ENCODE data around the gene KDM2A. TPM values are rescaled to one million over a fixed set of nuclear protein-coding genes. Genes with fewer than 3 reads are reported as not detected.

KDM2A gene
- total RNA-seq, 3 donors from 2014 or later: 47.0 to 64.1 (median 61.9) TPM

DNA sequence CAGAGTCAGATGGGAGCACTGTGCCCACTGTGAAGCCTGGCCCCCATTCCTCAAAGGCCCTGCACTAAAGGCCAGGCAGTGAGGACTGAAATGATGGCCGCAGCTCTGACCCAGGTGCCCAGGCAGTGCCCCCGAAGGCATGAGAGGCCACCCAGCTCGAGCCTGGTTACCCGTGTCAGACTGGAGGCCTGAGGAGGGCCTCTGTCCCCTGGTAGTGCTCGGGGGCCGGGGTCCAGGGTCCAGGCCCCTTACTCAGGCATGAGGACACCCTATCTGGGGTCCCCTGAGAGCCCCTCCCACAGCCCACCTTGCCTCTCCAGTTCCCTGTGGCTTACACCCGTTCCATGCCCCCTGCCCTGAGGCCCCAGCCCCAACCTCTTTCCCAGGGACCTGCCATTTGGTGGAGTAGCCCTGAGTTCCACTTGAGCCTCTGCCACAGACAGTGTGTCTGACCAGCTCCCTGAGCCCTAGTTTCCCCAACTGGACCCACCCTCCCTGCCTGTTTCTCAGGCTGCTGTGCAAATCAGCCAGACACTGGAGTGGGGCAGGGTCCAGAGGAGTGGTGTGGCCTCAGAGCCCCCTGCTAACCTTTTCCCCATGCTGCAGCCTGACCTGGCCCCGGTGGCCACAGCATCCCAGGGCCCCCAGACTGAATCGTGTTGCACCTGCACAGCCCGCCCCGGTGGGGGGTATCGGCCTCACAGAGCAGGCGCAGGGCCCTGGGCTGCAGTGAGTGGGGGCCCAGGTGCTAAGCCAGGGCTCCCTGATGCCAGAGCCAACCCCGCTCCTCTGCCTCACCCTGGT lies 159.3 kb downstream of the KDM2A start:
- no peak for DNase-seq (ENCODE audit: low spot score in 2 of 2)
- peaks cover 17% of the 10 kb centered on the region for H3K36me3 ChIP-seq
- H3K27ac ChIP-seq: peak overlapping the region; percentile 92 to 98
- H3K27me3 ChIP-seq: no peaks in the 10 kb centered on the region
- H3K4me1 ChIP-seq: peaks cover 35 to 37% of the 10 kb centered on the region in 2 donors
- intact Hi-C loops (cut with DNase I; ENCODE audit: low total_unique reads): no loop called here
- H3K9me3 ChIP-seq: no peaks in the 10 kb centered on the region
- peak overlapping the region in 1 of 3 donors; percentile 67 for H3K4me3 ChIP-seq
- TF ChIP-seq POLR2AphosphoS5 (IDR thresholded peaks at IDR 0.05) (no peak), POLR2A (IDR thresholded peaks at IDR 0.05) (no peak)
- TF ChIP-seq, protein P1, sequence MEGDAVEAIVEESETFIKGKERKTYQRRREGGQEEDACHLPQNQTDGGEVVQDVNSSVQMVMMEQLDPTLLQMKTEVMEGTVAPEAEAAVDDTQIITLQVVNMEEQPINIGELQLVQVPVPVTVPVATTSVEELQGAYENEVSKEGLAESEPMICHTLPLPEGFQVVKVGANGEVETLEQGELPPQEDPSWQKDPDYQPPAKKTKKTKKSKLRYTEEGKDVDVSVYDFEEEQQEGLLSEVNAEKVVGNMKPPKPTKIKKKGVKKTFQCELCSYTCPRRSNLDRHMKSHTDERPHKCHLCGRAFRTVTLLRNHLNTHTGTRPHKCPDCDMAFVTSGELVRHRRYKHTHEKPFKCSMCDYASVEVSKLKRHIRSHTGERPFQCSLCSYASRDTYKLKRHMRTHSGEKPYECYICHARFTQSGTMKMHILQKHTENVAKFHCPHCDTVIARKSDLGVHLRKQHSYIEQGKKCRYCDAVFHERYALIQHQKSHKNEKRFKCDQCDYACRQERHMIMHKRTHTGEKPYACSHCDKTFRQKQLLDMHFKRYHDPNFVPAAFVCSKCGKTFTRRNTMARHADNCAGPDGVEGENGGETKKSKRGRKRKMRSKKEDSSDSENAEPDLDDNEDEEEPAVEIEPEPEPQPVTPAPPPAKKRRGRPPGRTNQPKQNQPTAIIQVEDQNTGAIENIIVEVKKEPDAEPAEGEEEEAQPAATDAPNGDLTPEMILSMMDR (IDR thresholded peaks at IDR 0.05): no peak

DNA sequence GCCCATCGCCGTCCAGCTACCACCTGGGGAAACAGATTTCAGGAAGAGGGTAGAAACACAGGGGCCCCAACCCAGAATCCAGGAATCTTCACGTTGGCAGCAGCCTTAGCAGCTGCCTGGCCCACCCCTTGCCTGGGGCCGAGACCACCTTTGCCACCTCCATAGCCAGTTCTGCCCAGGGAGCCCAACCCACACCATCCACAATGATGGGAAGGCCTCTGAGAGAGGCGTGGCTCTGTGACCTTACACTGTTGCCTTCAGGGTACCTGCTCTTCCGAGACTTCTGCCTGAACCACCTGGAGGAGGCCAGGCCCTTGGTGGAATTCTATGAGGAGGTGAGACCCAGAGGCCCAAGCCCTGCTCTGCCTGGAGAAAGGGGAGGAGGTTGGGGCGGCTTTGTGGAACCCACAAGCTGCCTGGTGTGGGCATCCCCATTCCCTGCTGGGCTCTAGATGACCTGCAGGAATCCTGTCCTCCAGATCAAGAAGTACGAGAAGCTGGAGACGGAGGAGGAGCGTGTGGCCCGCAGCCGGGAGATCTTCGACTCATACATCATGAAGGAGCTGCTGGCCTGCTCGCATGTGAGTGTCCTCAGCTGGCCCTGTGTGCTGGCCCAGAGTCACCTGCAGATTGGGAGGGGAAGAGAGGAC lies 160.0 kb downstream of the KDM2A start:
- Histone ChIP-seq H3K4me1 (peaks cover 32 to 33% of the 10 kb centered on the region in 2 donors), H3K9me3 (no peaks in the 10 kb centered on the region), H3K36me3 (peaks cover 22% of the 10 kb centered on the region), H3K4me3 (no peak overlapping the region), H3K27me3 (no peaks in the 10 kb centered on the region), H3K27ac (peak overlapping the region; percentile 92 to 98)
- intact Hi-C loops (cut with DNase I; ENCODE audit: low total_unique reads): no loop called here
- DNase-seq (ENCODE audit: low spot score in 2 of 2): no peak
- no peak for TF ChIP-seq POLR2AphosphoS5 (IDR thresholded peaks at IDR 0.05)
- no peak for TF ChIP-seq POLR2A (IDR thresholded peaks at IDR 0.05)
- TF ChIP-seq, protein P1 (IDR thresholded peaks at IDR 0.05): no peak

DNA sequence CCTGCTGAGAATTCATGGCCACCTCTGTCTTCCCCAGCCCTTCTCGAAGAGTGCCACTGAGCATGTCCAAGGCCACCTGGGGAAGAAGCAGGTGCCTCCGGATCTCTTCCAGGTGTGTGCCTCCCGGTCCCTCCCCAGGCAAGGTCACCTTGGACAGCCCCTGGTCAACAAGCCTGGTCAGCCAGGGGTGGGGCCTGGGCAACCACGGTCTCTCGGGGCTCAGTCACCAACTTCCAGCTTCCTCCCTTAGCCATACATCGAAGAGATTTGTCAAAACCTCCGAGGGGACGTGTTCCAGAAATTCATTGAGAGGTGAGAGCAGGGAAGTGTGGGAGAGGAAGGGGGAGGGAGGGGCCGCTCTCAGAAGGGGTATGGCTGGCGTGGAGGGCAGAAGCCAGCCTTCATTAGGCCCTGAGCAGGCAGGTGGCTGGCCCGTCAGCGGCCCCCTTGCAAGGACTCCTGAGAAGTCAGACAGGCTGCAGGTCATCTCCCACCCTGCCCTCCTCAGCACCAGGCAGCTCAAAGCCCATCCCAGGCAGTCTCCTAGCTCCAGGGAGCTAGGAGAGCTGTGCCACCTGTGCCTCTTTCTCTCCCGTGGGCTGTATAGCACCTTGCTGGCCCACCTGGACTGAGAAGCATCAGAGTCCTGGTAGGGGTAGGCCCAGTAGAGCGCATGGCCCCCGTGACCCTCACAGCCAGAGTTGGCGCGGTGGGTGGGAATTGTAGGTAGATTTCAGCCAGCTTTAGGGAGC lies 160.7 kb downstream of the KDM2A start:
- DNase-seq (ENCODE audit: low spot score in 2 of 2): no peak
- H3K27ac ChIP-seq: peak overlapping the region; percentile 55 to 98
- H3K4me1 ChIP-seq: peaks cover 32 to 33% of the 10 kb centered on the region in 2 donors
- no peak overlapping the region for H3K4me3 ChIP-seq
- peaks cover 22% of the 10 kb centered on the region for H3K36me3 ChIP-seq
- no peaks in the 10 kb centered on the region for H3K9me3 ChIP-seq
- intact Hi-C loops (cut with DNase I; ENCODE audit: low total_unique reads): no loop called here
- TF ChIP-seq POLR2AphosphoS5 (IDR thresholded peaks at IDR 0.05): no peak
- TF ChIP-seq, protein P1 (IDR thresholded peaks at IDR 0.05): no peak
- TF ChIP-seq POLR2A (IDR thresholded peaks at IDR 0.05): no peak
- H3K27me3 ChIP-seq: no peaks in the 10 kb centered on the region

DNA sequence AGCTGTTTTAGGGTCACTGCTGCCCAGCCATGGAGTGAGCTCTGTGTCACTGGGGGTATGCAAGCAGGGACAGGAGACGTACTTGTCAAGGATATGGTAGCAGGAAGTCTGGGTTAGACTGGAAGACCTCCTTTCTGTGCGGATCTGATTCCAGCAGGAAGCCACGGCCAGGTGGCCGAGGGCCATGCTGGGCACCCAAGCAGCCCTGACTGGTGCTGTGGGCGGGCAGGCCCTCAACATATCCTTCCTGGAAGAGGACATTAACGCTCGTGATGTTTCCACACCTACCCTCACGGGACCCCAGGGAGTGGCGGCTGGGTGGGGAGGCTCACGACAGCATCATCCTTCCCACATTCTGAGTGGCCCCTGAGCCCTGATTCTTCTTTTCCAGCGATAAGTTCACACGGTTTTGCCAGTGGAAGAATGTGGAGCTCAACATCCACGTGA lies 161.3 kb downstream of the KDM2A start:
- intact Hi-C loops (cut with DNase I; ENCODE audit: low total_unique reads): no loop called here
- no peak overlapping the region for H3K4me3 ChIP-seq
- H3K27me3 ChIP-seq: no peaks in the 10 kb centered on the region
- peak overlapping the region; percentile 55 to 98 for H3K27ac ChIP-seq
- no peak for DNase-seq (ENCODE audit: low spot score in 2 of 2)
- TF ChIP-seq, protein P1 (IDR thresholded peaks at IDR 0.05): no peak
- TF ChIP-seq POLR2AphosphoS5 (IDR thresholded peaks at IDR 0.05): no peak
- no peak for TF ChIP-seq POLR2A (IDR thresholded peaks at IDR 0.05)
- peaks cover 22% of the 10 kb centered on the region for H3K36me3 ChIP-seq
- H3K9me3 ChIP-seq: no peaks in the 10 kb centered on the region
- peaks cover 29 to 31% of the 10 kb centered on the region in 2 donors for H3K4me1 ChIP-seq
